SK-N-SH (cell line): Measurements from ENCODE around the gene RAD51B. TPM values are rescaled to one million over a fixed set of nuclear protein-coding genes. Genes with fewer than 3 reads are reported as not detected.

Experiments used
- CTCF ChIA-PET: fragments of 300-600, 350-600 bp; formaldehyde crosslinking; extraction: SDS; loops from one replicate; lab custom pipeline; 2021; lab: Yijun Ruan, JAX
- POLR2A ChIA-PET: fragments of 350-600 bp; sonication (Branson Sonifier 250); formaldehyde crosslinking; extraction: SDS; loops from one replicate; lab custom pipeline; 2020; ENCODE audit warnings: antibody characterized with exemption, inconsistent platforms; lab: Yijun Ruan, JAX
- DNase-seq: peaks from one replicate; pipeline ENCODE4 v3.0.0; 2012
- H2AFZ ChIP-seq: fragments of 200-600 bp; sonication (generic); 2 replicates; pipeline ENCODE4 v1.8.1; 2016; ENCODE audit warnings: antibody characterized with exemption, mild to moderate bottlenecking, low read depth
- H3F3A ChIP-seq: fragments of 200-600 bp; sonication (generic); replicated peaks from 2 replicates; pipeline ENCODE3; 2016; ENCODE audit warnings: antibody characterized with exemption, mild to moderate bottlenecking; ENCODE audit not compliant: insufficient read depth
- H3K27ac ChIP-seq, 2 experiments: fragments of 200-500 bp in 1 of 2; fragments of 200-600 bp in 1 of 2; sonication (Bioruptor generic) in 1 of 2; sonication (generic), shearing (Covaris generic) in 1 of 2; 2 replicates each; pipeline versions ENCODE4 v1.5.1 to v1.6.1; 2014 to 2016; ENCODE audit warnings: low read depth in 2 of 2, inconsistent platforms in 1 of 2, low read length in 1 of 2, mild to moderate bottlenecking in 1 of 2, mixed read lengths in 1 of 2
- H3K27me3 ChIP-seq: fragments of 200-600 bp; sonication (generic), shearing (Covaris generic); 2 replicates; pipeline ENCODE4 v1.6.1; 2016; ENCODE audit warnings: mixed run types; ENCODE audit not compliant: insufficient read depth
- H3K36me3 ChIP-seq, 2 experiments: fragments of 200-500 bp in 1 of 2; fragments of 200-600 bp in 1 of 2; sonication (Bioruptor generic) in 1 of 2; sonication (generic) in 1 of 2; replicated peaks in 1 of 2; 2 replicates each; pipeline versions ENCODE3 to v1.5.1; 2014 to 2016; ENCODE audit warnings: low read length in 1 of 2, mild to moderate bottlenecking in 1 of 2; ENCODE audit not compliant: insufficient read depth in 2 of 2, control insufficient read depth in 1 of 2
- H3K4me1 ChIP-seq, 2 experiments: fragments of 200-500 bp in 1 of 2; fragments of 200-600 bp in 1 of 2; sonication (Bioruptor generic) in 1 of 2; sonication (generic), shearing (Covaris generic) in 1 of 2; 2 replicates each; pipeline versions ENCODE4 v1.5.1 to v1.6.1; 2014 to 2016; ENCODE audit warnings: low read depth in 1 of 2, low read length in 1 of 2, mixed run types in 1 of 2; ENCODE audit not compliant: insufficient read depth in 2 of 2, control insufficient read depth in 1 of 2
- H3K4me2 ChIP-seq: fragments of 200-600 bp; sonication (generic), shearing (Covaris generic); 2 replicates; pipeline ENCODE4 v1.6.1; 2017; ENCODE audit warnings: mixed run types
- H3K4me3 ChIP-seq, 2 experiments: fragments of 200-500 bp in 1 of 2; fragments of 200-600 bp in 1 of 2; sonication (Bioruptor generic) in 1 of 2; sonication (generic), shearing (Covaris generic) in 1 of 2; 2 replicates each; pipeline versions ENCODE4 v1.5.1 to v1.8.1; 2014 to 2016; ENCODE audit warnings: low read depth in 2 of 2, inconsistent platforms in 1 of 2, low read length in 1 of 2, mild to moderate bottlenecking in 1 of 2, mixed read lengths in 1 of 2, moderate library complexity in 1 of 2
- H3K79me2 ChIP-seq: fragments of 200-600 bp; sonication (generic); 2 replicates; pipeline ENCODE4 v1.8.1; 2017; ENCODE audit warnings: mild to moderate bottlenecking; ENCODE audit not compliant: insufficient read depth
- H3K9ac ChIP-seq: fragments of 200-600 bp; sonication (generic); 2 replicates; pipeline ENCODE4 v1.6.1; 2017; ENCODE audit warnings: mixed run types
- H3K9me2 ChIP-seq: fragments of 200-600 bp; sonication (generic); 2 replicates; pipeline ENCODE4 v1.6.1; 2017; ENCODE audit warnings: mixed run types
- H3K9me3 ChIP-seq: fragments of 200-600 bp; sonication (generic); 2 replicates; pipeline ENCODE4 v1.6.1; 2017; ENCODE audit warnings: mixed run types, mild to moderate bottlenecking, moderate library complexity
- H4K20me1 ChIP-seq: fragments of 200-600 bp; sonication (generic); 2 replicates; pipeline ENCODE4 v1.6.1; 2017; ENCODE audit warnings: mild to moderate bottlenecking, mixed run types; ENCODE audit not compliant: insufficient read depth
- CHD2 ChIP-seq: fragments of 150-350 bp; IDR thresholded peaks from 2 replicates; pipeline ENCODE4 v1.6.1; 2018; ENCODE audit warnings: low read length; ENCODE audit not compliant: partially characterized antibody
- ELF1 ChIP-seq: IDR thresholded peaks from 2 replicates; pipeline ENCODE4 v1.4.0; 2012
- EZH2phosphoT487 ChIP-seq: fragments of 200-600 bp; sonication (generic); IDR thresholded peaks from 2 replicates; pipeline ENCODE4 v1.6.1; 2017; ENCODE audit warnings: low read depth, mixed run types, mild to moderate bottlenecking, antibody characterized with exemption, moderate library complexity, borderline replicate concordance
- FOSL2 ChIP-seq: IDR thresholded peaks from 2 replicates; pipeline ENCODE4 v1.4.0; 2012; ENCODE audit warnings: low read depth, mild to moderate bottlenecking, moderate library complexity, borderline replicate concordance
- FOXJ3 ChIP-seq: sonication (generic); formaldehyde crosslinking; IDR thresholded peaks from 2 replicates; pipeline ENCODE4 v1.5.1; 2020; ENCODE audit warnings: mild to moderate bottlenecking, missing genetic modification reagents
- GABPA ChIP-seq: IDR thresholded peaks from 2 replicates; pipeline ENCODE4 v1.4.0; 2012; ENCODE audit warnings: low read depth, mild to moderate bottlenecking
- GATA2 ChIP-seq: sonication (generic); formaldehyde crosslinking; IDR thresholded peaks from 2 replicates; pipeline ENCODE4 v1.5.0; 2020; ENCODE audit warnings: mild to moderate bottlenecking, missing genetic modification reagents
- JUND ChIP-seq: IDR thresholded peaks from 2 replicates; pipeline ENCODE4 v1.4.0; 2012
- POLR2AphosphoS5 ChIP-seq: IDR thresholded peaks from 2 replicates; pipeline ENCODE4 v1.6.1; 2012; ENCODE audit warnings: low read depth, low read length
- SIN3A ChIP-seq: IDR thresholded peaks from 2 replicates; pipeline ENCODE4 v1.6.1; 2012; ENCODE audit warnings: low read depth, mild to moderate bottlenecking, low read length, moderate library complexity, borderline replicate concordance
- SMC3 ChIP-seq: IDR thresholded peaks from 2 replicates; pipeline ENCODE4 v1.6.1; 2012; ENCODE audit warnings: low read depth, low read length, improper control_type of control experiment
- YY1 ChIP-seq: IDR thresholded peaks from 2 replicates; pipeline ENCODE4 v1.4.0; 2012; ENCODE audit warnings: low read depth, mild to moderate bottlenecking
- WGBS: methylation state at CpG from one replicate; pipeline ENCODE4 v1.1.6; 2017; ENCODE audit warnings: low lambda C conversion rate; 5-methylcytosine and 5-hydroxymethylcytosine counted together
- polyA plus RNA-seq, 3 experiments: library from polyadenylated mRNA; depleted of rRNA; stranded (reverse); fragments of >200 nt; gene quantifications; 2 replicates each; pipeline ENCODE4 v1.2.3, GENCODE V29; 2012
- TF ChIP-seq, protein P1 (sequence below): fragments of 200-600 bp; sonication (generic); IDR thresholded peaks from 2 replicates; pipeline ENCODE4 v1.6.1; 2017; ENCODE audit warnings: antibody characterized with exemption, mild to moderate bottlenecking, moderate library complexity
- TF ChIP-seq, protein P2 (sequence below): fragments of 150-350 bp; IDR thresholded peaks from 2 replicates; pipeline ENCODE4 v1.6.1; 2016; ENCODE audit warnings: mild to moderate bottlenecking, low read depth, low read length
- TF ChIP-seq, protein P3 (sequence below): IDR thresholded peaks from 2 replicates; pipeline ENCODE4 v1.6.1; 2012; ENCODE audit warnings: mild to moderate bottlenecking, low read depth, low read length, moderate library complexity
- TF ChIP-seq, protein P4 (sequence below): fragments of 150-350 bp; IDR thresholded peaks from 2 replicates; pipeline ENCODE4 v1.6.1; 2017; ENCODE audit warnings: antibody characterized with exemption, low read length, low read depth, borderline replicate concordance

RAD51B gene
- polyA plus RNA-seq, 1 of the 3 experiments (the other 2 are of a cell fraction) = 6.0 TPM

DNA sequence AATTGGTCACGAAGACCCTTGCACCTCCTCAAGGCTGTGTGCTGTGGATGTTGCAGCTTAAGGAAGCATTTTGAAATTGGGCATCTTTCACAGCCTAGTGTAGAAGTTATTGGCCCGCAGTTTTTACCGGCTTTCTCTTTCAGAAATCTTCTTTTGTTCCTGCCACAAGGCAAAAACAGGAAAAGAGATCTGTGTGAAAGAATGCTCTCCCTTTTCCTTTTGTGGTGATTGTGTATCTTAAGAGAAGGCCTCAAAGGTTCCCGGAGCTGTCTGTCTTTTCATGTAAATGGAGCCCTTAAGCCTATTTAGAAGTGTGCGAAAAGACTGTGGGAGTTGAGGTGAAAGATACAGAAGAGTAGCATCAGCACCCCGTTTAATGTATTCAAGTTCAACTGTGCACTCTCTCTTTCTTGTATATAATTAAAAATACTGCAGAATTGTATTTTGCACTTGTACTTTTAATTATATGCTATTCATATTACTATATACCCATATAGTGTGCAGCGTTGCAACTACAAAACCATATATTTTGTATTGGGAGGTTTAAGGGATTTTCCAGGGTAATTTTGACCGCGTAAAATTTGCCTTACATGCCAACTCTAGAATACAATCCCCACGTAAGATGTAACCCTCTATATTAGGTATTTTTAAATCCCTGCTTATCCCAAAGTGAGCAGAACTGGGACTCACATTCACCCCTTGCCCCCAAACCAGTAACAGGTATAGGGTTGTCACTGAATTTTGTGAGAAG, 441.7 kb downstream of the RAD51B start:
- DNase-seq = no peak
- POLR2A ChIA-PET = no interaction called here
- Histone ChIP-seq H3K79me2 (no peaks in the 10 kb centered on the region), H3K36me3 (no peaks in the 10 kb centered on the region), H4K20me1 (no peaks in the 10 kb centered on the region), H3K4me2 (no peak overlapping the region), H2AFZ (no peak overlapping the region), H3K4me1 (peaks cover 4 to 13% of the 10 kb centered on the region in 2 experiments; a peak in 3 of 4 replicates), H3K4me3 (no peak overlapping the region), H3K27me3 (no peaks in the 10 kb centered on the region), H3F3A (peaks cover 8% of the 10 kb centered on the region), H3K9ac (no peak overlapping the region), H3K9me2 (no peaks in the 10 kb centered on the region), H3K27ac (no peak overlapping the region), H3K9me3 (no peaks in the 10 kb centered on the region)
- CTCF ChIA-PET = interaction anchor here (2.3 kb wide), 1 partner anchor 12 kb away, joined by 16 read pairs; no protein-coding TSS in a partner anchor
- TF ChIP-seq, protein P1, sequence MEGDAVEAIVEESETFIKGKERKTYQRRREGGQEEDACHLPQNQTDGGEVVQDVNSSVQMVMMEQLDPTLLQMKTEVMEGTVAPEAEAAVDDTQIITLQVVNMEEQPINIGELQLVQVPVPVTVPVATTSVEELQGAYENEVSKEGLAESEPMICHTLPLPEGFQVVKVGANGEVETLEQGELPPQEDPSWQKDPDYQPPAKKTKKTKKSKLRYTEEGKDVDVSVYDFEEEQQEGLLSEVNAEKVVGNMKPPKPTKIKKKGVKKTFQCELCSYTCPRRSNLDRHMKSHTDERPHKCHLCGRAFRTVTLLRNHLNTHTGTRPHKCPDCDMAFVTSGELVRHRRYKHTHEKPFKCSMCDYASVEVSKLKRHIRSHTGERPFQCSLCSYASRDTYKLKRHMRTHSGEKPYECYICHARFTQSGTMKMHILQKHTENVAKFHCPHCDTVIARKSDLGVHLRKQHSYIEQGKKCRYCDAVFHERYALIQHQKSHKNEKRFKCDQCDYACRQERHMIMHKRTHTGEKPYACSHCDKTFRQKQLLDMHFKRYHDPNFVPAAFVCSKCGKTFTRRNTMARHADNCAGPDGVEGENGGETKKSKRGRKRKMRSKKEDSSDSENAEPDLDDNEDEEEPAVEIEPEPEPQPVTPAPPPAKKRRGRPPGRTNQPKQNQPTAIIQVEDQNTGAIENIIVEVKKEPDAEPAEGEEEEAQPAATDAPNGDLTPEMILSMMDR = no peak
- TF ChIP-seq, protein P2, sequence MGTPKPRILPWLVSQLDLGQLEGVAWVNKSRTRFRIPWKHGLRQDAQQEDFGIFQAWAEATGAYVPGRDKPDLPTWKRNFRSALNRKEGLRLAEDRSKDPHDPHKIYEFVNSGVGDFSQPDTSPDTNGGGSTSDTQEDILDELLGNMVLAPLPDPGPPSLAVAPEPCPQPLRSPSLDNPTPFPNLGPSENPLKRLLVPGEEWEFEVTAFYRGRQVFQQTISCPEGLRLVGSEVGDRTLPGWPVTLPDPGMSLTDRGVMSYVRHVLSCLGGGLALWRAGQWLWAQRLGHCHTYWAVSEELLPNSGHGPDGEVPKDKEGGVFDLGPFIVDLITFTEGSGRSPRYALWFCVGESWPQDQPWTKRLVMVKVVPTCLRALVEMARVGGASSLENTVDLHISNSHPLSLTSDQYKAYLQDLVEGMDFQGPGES = no peak
- no peak for TF ChIP-seq YY1
- TF ChIP-seq FOSL2 = no peak
- no peak for TF ChIP-seq GATA2 (CRISPR knock-in tag)
- TF ChIP-seq, protein P3, sequence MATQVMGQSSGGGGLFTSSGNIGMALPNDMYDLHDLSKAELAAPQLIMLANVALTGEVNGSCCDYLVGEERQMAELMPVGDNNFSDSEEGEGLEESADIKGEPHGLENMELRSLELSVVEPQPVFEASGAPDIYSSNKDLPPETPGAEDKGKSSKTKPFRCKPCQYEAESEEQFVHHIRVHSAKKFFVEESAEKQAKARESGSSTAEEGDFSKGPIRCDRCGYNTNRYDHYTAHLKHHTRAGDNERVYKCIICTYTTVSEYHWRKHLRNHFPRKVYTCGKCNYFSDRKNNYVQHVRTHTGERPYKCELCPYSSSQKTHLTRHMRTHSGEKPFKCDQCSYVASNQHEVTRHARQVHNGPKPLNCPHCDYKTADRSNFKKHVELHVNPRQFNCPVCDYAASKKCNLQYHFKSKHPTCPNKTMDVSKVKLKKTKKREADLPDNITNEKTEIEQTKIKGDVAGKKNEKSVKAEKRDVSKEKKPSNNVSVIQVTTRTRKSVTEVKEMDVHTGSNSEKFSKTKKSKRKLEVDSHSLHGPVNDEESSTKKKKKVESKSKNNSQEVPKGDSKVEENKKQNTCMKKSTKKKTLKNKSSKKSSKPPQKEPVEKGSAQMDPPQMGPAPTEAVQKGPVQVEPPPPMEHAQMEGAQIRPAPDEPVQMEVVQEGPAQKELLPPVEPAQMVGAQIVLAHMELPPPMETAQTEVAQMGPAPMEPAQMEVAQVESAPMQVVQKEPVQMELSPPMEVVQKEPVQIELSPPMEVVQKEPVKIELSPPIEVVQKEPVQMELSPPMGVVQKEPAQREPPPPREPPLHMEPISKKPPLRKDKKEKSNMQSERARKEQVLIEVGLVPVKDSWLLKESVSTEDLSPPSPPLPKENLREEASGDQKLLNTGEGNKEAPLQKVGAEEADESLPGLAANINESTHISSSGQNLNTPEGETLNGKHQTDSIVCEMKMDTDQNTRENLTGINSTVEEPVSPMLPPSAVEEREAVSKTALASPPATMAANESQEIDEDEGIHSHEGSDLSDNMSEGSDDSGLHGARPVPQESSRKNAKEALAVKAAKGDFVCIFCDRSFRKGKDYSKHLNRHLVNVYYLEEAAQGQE = no peak
- no peak for TF ChIP-seq CHD2
- WGBS = 94% methylated on average over 10 of the region's 10 CpGs

DNA sequence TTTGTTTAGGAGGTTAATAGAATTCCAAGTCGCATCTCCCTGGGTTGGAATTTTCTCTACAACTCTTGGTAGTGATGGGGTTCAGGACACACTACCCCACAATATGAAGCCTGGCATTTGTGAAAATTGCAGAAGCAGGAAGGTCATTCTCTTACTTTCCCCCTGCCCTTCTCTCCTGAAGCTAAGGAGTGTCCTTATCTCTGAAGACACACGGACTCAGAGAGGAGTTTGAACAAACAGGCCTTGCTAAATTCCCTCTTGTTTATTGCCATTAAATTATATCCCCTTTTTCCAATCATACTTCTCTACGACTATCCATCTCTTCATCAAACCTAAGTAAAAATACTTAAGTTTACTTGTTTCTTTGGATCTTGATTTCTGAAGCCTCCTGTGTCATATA, 443.0 kb downstream of the RAD51B start:
- no peaks in the 10 kb centered on the region for H3K36me3 ChIP-seq
- no peak overlapping the region for H3K9ac ChIP-seq
- no peak for DNase-seq
- H3K27ac ChIP-seq = no peak overlapping the region
- no peaks in the 10 kb centered on the region for H3K9me2 ChIP-seq
- no peaks in the 10 kb centered on the region for H3K79me2 ChIP-seq
- ChIA-PET POLR2A (no interaction called here), CTCF (no interaction called here)
- 81% methylated on average over 3 of the region's 3 CpGs for WGBS
- H3K4me1 ChIP-seq = peaks cover 0 to 13% of the 10 kb centered on the region in 2 experiments; a peak in 2 of 4 replicates
- no peaks in the 10 kb centered on the region for H3F3A ChIP-seq
- H3K27me3 ChIP-seq = no peaks in the 10 kb centered on the region
- TF ChIP-seq, protein P1 = no peak
- TF ChIP-seq EZH2phosphoT487 = no peak
- TF ChIP-seq SIN3A = no peak
- TF ChIP-seq FOSL2 = no peak
- TF ChIP-seq ELF1 = no peak
- TF ChIP-seq SMC3 = no peak
- no peak for TF ChIP-seq POLR2AphosphoS5
- TF ChIP-seq, protein P4, sequence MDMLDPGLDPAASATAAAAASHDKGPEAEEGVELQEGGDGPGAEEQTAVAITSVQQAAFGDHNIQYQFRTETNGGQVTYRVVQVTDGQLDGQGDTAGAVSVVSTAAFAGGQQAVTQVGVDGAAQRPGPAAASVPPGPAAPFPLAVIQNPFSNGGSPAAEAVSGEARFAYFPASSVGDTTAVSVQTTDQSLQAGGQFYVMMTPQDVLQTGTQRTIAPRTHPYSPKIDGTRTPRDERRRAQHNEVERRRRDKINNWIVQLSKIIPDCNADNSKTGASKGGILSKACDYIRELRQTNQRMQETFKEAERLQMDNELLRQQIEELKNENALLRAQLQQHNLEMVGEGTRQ = no peak
- no peak for TF ChIP-seq GABPA
- no peak for TF ChIP-seq FOXJ3 (CRISPR knock-in tag)
- no peak for TF ChIP-seq YY1
- TF ChIP-seq JUND = no peak
- no peaks in the 10 kb centered on the region for H4K20me1 ChIP-seq
- no peak overlapping the region for H3K4me3 ChIP-seq
- H2AFZ ChIP-seq = no peak overlapping the region
- H3K4me2 ChIP-seq = no peak overlapping the region
- H3K9me3 ChIP-seq = no peaks in the 10 kb centered on the region
